HG02970 (cell line): ENCODE results near the gene AKR1C2.
"Not testable (repeated sequence)": the region's sequence is repeated elsewhere in the genome, so short reads cannot be mapped to it uniquely, and the experiment has no call there.

Source experiments
- ATAC-seq: cut with Tn5 transposase; IDR thresholded peaks from one replicate; pipeline ENCODE4 v1.9.1; 2021; ENCODE audit warnings: mild to moderate bottlenecking, moderate library complexity, moderate number of reproducible peaks; ENCODE audit not compliant: unreplicated experiment, low FRiP score

AKR1C2 gene

GRCh38 chr10:4992564-4992963 is 11.1 kb downstream of the AKR1C2 start:
- not testable (repeated sequence) for ATAC-seq

DNA sequence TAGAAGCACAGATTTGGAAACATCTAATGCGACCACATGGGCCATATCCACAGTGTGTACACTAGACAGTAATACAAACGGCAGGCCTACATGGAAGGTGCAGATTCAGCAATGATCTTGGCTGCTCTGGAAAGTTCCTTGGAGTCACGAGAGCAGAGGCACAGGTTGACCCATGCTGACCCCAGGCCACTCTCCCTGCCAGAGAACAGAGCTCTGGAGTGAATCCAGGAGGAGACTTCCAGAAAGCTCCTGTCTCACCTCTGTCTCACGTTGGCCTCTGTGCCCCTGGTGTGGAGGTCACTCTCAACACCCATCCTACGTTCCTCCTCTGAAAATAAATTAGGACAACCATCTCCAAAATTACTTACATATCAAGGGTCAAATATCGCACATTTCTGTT is 12.2 kb downstream of the AKR1C2 start:
- ATAC-seq: not testable (repeated sequence)

DNA sequence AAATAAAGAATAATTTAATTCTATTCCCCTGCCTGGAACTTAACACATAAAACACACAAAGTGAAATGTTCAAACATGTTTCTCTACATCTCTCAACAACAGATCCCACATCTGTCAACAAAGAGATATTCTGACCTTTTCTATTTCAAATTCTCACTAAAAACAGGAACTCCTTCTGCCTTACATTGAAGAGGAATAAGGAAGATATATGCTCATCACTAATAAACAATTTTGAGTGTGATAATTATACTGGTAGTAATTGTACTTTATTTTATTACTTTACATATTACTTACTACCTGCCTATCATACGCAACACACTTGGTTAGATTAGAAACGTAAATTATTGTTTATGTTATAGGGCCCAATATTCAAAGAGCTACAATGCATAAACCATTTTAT is 13.4 kb downstream of the AKR1C2 start:
- ATAC-seq: no peak

GRCh38 chr10:4988000-4988641 is 15.5 kb downstream of the AKR1C2 start:
- not testable (repeated sequence) for ATAC-seq

DNA sequence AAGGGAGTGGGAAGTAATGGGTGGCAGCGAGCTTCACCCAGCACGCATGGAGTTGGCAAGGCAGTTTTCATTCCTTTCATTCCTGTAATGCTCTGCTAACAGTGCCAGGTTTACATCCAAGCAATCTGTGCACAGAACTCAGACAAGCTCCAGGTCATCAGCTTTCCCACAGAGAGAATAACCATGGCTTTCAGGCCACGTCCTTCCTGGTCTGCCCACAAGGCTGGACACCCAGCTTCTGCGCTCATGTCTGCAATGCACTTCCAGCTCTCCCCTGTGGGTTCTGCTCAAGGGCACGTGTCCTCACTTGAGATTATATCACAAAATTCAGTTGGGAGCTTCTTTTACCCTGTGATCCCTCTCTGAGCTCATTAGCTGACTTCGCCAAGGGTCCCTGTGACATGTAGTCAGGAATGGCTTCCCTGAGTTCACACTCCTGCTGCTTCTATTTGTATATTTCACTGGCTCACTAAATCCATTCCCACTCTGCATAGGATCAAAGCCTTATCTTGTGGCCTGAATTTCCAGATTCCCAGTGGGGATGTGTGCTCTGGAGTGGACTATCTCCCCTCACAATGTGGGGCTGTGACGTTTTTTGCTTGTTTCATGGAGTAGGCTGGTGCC is 18.6 kb downstream of the AKR1C2 start:
- ATAC-seq: no peak

- no peak for ATAC-seq
Measured at GRCh38 chr10:4984223-4984622, 19.4 kb downstream of the AKR1C2 start.

DNA sequence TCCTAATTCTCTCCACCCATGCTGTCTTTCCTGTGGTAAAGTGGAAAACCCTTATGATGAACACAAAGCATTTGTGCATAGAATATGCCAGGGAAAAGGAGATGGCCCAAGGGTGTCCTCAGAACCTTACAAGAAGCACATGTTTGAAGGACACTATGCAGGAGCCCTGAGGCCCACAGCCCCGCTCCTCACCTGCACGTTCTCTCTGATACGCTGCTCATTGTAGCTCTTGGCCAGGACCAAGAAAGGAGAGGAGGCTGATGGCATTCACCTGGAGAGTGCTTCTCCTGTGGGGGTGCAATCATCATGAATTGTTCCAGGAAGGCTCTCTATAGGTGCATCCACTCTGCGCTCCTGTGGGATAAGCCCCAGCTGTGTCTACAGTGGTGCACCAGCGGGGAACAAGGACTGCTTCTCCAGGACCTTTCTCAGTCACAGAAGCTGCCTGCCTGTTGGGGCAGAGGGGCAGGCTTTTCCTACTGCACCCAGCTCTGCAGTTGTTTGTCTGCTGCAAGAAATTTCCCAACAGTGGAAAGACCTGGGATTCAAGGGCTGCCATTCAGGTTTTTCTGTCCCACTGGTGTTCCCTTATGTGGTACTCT is 19.9 kb downstream of the AKR1C2 start:
- no peak for ATAC-seq

GRCh38 chr10:4982764-4983226 is 20.9 kb downstream of the AKR1C2 start:
- ATAC-seq: no peak

GRCh38 chr10:4981722-4982471 is 21.8 kb downstream of the AKR1C2 start:
- ATAC-seq: no peak

DNA sequence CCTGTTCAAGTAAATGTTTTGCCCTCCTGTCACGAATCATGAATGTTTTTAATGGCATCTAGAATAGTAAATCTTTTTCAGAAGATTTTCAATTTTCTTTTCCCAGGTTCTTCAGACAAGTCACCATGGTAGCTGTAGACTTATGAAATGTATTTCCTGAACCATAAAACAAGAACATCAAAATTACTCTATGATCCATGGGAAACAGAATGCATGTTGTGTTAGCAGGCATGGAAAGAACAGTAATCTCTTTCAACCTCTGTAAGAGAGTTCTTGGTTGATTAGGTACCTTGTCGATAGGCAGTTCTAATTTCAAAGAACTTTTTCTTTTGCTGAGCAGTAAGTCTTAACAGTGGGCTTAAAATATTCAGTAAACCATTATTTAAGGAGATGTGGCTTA is 22.9 kb downstream of the AKR1C2 start:
- ATAC-seq: no peak

GRCh38 chr10:4978870-4979269 is 24.8 kb downstream of the AKR1C2 start:
- no peak for ATAC-seq

- no peak for ATAC-seq
Measured at GRCh38 chr10:4977025-4977424, 26.6 kb downstream of the AKR1C2 start.

- ATAC-seq: not testable (repeated sequence)
Measured at GRCh38 chr10:4974400-4974799, 29.3 kb downstream of the AKR1C2 start.

GRCh38 chr10:4973294-4973693 is 30.4 kb downstream of the AKR1C2 start:
- ATAC-seq: not testable (repeated sequence)

DNA sequence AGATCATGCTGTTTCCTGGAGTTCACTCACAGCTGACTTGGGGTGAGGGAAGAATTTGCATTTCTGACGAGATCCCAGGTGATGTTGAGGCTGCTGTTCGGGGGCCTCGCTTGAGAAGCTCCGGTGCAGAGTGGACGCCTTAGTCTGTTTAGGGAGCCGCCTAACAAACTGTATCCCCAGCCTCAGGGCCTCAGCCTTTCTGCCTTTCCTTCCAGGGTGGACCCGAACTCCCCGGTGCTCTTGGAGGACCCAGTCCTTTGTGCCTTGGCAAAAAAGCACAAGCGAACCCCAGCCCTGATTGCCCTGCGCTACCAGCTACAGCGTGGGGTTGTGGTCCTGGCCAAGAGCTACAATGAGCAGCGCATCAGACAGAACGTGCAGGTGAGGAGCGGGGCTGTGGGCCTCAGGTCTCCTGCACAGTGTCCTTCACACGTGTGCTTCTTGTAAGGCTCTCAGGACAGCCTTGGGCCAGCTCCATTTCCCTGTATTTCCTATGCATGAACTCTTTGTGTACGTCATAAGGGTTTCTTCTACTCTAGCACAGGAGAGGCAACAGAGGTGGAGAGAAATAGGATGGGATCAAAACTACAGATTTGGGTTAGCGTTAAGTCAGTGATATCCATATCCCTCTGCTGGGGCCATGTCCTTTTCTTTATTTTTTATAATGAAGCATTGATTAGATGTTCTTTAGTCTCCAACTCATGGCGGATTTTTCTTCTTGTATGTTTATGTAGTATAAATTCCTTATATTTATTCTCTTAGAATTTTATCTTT is 31.1 kb downstream of the AKR1C2 start:
- not testable (repeated sequence) for ATAC-seq

GRCh38 chr10:4970362-4970761 is 33.3 kb downstream of the AKR1C2 start:
- not testable (repeated sequence) for ATAC-seq

- ATAC-seq: not testable (repeated sequence)
Measured at GRCh38 chr10:4969289-4969688, 34.4 kb downstream of the AKR1C2 start.

DNA sequence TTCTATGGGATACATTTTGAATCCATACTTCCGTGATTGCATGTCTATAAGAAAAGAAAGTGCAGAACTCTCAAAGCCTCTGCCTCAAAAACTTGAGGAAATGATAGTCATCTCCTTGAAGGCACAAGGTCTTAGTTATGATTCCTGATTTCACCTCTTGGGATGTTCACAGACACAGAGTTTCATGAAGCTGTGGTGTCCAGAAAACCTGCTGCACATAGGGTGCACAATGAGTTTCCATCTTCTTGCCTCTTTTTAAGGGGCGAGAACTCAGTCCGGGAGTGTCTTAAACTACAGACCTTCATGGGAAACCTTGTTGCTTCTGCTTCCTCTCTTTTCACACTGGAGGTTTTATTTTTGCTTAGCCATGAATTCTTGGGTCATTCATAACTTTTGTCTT is 36.5 kb downstream of the AKR1C2 start:
- not testable (repeated sequence) for ATAC-seq

DNA sequence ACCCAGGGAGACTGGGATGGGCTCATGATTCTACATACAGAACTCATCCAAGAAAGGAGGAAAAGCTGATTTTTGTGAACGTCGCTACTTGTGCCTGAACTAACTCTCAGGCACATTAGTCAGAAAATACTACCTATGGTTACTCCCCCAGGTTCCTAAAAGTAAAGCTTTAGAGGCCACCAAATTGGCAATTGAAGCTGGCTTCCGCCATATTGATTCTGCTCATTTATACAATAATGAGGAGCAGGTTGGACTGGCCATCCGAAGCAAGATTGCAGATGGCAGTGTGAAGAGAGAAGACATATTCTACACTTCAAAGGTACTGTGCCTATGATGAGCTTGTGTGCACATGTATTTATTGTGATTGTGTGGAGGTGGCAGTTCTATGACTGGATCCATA is 37.9 kb downstream of the AKR1C2 start:
- not testable (repeated sequence) for ATAC-seq

- not testable (repeated sequence) for ATAC-seq
Measured at GRCh38 chr10:4963815-4964154, 39.9 kb downstream of the AKR1C2 start.
